GM12891 (cell line): ENCODE results near the gene CCDC24. TPM values are rescaled to one million over a fixed set of nuclear protein-coding genes. Genes with fewer than 3 reads are reported as not detected.

Experiments
- DNase-seq: peaks from one replicate; pipeline ENCODE4 v3.0.0; 2011; ENCODE audit warnings: low spot score; ENCODE audit not compliant: insufficient read length
- FAIRE-seq: peaks from 2 replicates; lab custom pipeline; 2011; peaks lifted over from hg19 to GRCh38; lab: Jason Lieb, UNC
- PAX5 ChIP-seq: IDR thresholded peaks from 2 replicates; pipeline ENCODE4 v1.6.1; 2011; ENCODE audit warnings: low read length, moderate library complexity, mild to moderate bottlenecking; ENCODE audit not compliant: insufficient read depth, severe bottlenecking
- POLR2A ChIP-seq: IDR thresholded peaks from 2 replicates; pipeline ENCODE4 v1.6.1; 2011; ENCODE audit warnings: low read depth, low read length, control low read depth
- POLR2AphosphoS5 ChIP-seq: IDR thresholded peaks from 2 replicates; pipeline ENCODE4 v1.6.1; 2011; ENCODE audit warnings: low read depth, low read length, control low read depth
- POU2F2 ChIP-seq: IDR thresholded peaks from 2 replicates; pipeline ENCODE4 v1.6.1; 2011; ENCODE audit warnings: low read depth, mild to moderate bottlenecking, control low read depth, low read length, moderate library complexity
- SPI1 ChIP-seq: IDR thresholded peaks from 2 replicates; pipeline ENCODE4 v1.6.1; 2011; ENCODE audit warnings: low read depth, low read length, control low read depth
- TAF1 ChIP-seq: IDR thresholded peaks from 2 replicates; pipeline ENCODE4 v1.6.1; 2011; ENCODE audit warnings: low read depth, low read length, control low read depth
- polyA plus RNA-seq: library from polyadenylated mRNA; unstranded; fragments of >200 nt; gene quantifications from one replicate; pipeline ENCODE4 v1.2.1, GENCODE V29; 2012; ENCODE audit warnings: low read depth, missing spikeins, inconsistent platforms; ENCODE audit not compliant: missing spikeins

The CCDC24 gene
- polyA plus RNA-seq, result 1.6 TPM

- DNase-seq (peak; percentile 90), FAIRE-seq (peak; percentile 84)
- TF ChIP-seq POLR2A (no peak), POU2F2 (no peak), PAX5 (no peak), POLR2AphosphoS5 (no peak), SPI1 (no peak), TAF1 (no peak)
Measured at GRCh38 chr1:43991476-43992231, at the start of gene CCDC24. CCDC24 (plus strand) TSS chr1:43991599; CDS start chr1:43991879, 280 bp downstream.

DNA sequence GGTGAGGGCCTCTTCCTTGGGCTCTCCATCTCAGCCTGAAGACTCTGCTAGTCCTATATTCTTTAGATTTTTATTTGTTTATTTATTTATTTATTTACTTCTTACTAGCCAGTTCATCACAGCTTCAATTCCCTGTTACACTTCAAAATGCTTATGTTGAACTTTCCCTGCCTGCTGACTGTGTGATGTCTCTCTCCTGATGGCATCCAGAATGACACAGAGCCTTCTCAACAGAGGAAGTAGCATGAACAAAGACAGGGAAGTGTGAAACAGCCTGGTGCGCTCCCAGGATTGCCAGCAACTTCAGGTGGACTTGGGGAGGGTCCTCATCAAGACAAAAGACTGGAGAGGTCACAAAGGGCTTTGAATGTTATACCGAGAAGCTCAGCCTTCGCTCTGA lies 49.0 kb upstream of the CCDC24 start:
- DNase-seq, result no peak
- no peak for FAIRE-seq
- no peak for TF ChIP-seq POLR2AphosphoS5
- no peak for TF ChIP-seq POLR2A
- TF ChIP-seq PAX5, result no peak
- no peak for TF ChIP-seq SPI1
- TF ChIP-seq POU2F2, result no peak
- no peak for TF ChIP-seq TAF1

DNA sequence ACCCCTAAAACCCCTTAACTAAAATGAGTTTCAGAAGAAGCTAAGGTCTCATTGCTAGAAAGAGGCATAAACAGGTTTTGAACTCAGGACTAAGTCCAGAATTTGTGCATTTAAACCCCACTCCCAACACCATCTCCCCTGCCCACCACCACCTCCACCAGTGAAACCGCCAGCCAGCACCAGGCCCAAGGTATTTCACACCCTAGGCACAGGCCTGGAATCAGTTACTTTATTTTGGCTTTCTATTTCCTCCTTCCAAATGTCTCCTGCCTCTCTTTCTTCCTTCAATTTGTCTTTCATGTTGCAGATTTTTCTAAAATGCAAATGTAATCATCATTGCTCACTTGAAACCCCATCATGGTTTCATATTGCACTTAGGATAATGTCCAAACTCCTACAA lies 46.5 kb upstream of the CCDC24 start:
- FAIRE-seq (no peak), DNase-seq (no peak)
- no peak for TF ChIP-seq POLR2AphosphoS5
- TF ChIP-seq PAX5, result no peak
- no peak for TF ChIP-seq TAF1
- no peak for TF ChIP-seq POLR2A
- TF ChIP-seq SPI1, result no peak
- TF ChIP-seq POU2F2, result no peak

GRCh38 chr1:43945674-43946235 lies 45.6 kb upstream of the CCDC24 start:
- DNase-seq (no peak), FAIRE-seq (no peak)
- TF ChIP-seq PAX5, result no peak

DNA sequence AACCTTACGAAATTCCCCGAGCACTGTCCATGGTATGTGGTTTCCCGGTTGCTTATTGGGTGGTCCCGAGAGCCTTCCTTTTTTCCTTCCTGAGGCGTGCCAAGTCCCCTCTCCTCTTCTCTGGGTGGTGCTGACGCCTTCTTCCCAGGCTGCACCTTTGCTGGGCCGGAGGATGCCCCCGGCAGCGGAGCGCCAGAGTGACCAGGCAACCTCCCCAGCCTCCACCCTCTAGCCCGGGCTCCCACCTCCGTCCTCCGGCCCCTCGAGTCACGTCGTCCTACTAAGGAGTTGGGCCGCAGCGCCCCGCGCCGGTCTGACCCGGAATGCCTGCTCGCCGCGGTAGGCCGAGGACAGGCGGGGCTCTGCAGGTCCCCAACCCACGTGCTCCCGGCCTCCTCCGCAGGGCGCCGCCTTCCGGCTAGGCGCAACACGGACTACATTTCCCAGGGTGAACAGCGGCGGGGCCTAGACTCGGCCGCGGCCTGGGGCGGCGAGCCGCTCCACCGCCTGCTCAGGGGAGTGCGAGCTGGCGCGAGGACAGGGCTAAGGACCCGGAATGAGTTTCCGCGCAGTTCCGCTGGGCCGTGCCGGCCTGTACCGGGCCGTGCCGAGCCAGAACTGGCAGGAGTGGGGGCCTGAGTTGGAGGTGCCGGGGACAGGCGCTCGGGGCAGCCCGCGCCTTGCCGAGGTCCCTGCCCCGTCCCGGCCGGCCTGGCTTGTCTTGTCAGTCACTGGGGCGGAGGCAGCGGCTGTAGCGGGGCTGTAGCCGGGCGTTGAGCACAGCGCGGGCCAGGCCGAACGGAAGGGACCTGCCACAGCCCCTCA lies 45.0 kb upstream of the CCDC24 start, which contains the start of gene IPO13:
Gene IPO13, plus strand, starts transcription at position 715 of the 825 bp plus-strand sequence. CDS start 651 bp downstream, outside the sequence.
- DNase-seq (peak; percentile 99), FAIRE-seq (peak; percentile 99)
- TF ChIP-seq POU2F2 (no peak), POLR2A (peak; percentile 45; the same call in 1 of the 2 replicates), TAF1 (peak; percentile 74), POLR2AphosphoS5 (peak; percentile 71)

DNA sequence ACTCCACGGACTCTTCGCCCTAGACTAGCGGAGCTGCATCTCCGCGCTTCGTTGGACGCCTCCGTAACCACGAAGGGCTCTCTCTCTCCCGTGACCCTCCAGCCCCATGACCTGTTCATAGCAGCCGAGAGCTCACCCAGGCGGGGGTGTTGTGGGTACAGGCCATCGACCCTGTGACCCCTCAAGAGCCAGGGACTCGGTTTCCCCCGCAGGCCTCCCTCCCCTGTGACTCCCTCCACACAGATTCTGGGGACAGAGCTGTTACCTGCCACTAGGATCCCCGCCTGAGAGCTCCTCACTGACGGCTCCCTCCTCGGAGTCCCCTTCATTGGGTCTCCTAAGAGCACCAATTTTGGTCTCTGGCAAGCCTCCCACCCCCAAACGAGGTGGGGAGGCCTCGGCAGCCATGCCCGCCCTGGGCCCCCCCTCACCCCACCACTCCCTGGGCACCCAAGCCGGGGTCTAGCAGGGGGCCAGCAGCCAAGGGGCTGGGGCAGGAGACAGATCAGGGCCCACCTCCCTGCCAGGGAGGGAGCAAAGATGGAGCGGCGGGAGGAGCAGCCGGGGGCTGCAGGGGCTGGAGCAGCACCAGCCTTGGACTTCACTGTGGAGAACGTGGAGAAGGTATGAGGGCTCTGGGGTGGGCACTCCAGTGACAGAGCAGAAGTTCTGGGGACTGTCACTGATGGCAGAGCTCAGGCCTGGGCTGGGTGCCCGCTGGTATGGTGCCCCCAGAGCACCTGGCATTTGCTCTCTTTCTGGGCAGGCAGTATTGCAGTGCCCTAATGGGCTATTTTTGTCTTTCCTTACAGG lies 44.1 kb upstream of the CCDC24 start:
- DNase-seq (peak; percentile 63), FAIRE-seq (no peak)
- TF ChIP-seq POLR2AphosphoS5, result no peak
- no peak for TF ChIP-seq PAX5
- no peak for TF ChIP-seq SPI1
- TF ChIP-seq TAF1, result no peak; the same call in 1 of the 2 replicates
- TF ChIP-seq POLR2A, result no peak
- TF ChIP-seq POU2F2, result no peak

- FAIRE-seq, result no peak
- no peak for DNase-seq
- TF ChIP-seq POLR2AphosphoS5, result no peak
- no peak for TF ChIP-seq SPI1
- TF ChIP-seq POU2F2, result no peak
- no peak for TF ChIP-seq TAF1
- no peak for TF ChIP-seq POLR2A
- no peak for TF ChIP-seq PAX5
Measured at GRCh38 chr1:43947874-43948437, 43.4 kb upstream of the CCDC24 start.

- FAIRE-seq (no peak), DNase-seq (no peak)
- TF ChIP-seq SPI1, result no peak
- no peak for TF ChIP-seq PAX5
- no peak for TF ChIP-seq POLR2A
- TF ChIP-seq POU2F2, result no peak
- no peak for TF ChIP-seq TAF1
- no peak for TF ChIP-seq POLR2AphosphoS5
Measured at GRCh38 chr1:43949678-43950077, 41.7 kb upstream of the CCDC24 start.
